Medulla oblongata (tissue), 1 donor: ENCODE measurements around the gene CCDC32.

Source experiments
- DNase-seq: peaks from one replicate; pipeline ENCODE4 v3.0.0-alpha.2; 2015; ENCODE audit errors: extremely low spot score

CCDC32 gene

DNA sequence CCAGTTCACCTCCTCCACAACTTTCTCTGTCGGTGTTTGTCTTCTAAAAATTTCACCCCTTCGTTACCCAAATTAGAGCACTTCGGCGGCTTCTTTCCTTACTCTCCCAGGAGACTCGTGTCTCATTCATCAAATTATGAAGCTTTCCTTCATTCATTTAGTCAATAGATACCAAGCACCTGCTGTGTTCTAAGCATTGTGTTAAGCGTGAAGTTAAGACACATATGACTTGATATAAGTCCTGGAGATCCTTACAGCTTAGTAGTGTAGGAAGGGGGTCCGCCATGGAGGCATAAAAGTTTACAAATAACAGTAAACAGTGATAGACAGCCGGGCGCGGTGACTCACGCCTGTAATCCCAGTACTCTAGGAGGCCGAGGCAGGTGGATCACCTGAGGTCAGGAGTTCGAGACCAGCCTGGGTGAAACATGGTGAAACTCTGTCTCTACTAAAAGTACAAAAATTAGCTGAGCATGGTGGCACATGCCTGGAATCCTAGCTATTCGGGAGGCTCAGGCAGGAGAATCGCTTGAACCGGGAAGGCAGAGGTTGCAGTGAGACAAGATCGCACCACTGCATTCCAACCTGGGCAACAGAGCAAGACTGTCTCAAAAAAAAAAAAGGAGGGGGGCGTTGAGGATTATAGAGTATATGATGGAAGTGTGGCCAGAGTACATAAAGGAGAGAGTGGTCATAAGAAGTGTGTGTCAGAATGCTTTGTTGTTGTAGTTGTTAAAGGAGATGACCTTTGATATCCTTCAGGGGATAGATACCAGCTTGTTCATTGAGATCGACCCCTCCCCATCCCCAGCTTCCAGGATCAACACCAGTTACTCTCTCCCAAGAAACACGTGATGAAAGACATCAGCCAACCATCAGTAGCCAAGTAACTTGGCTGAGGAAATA is 744 bp upstream of the CCDC32 start:
- no peak for DNase-seq

DNA sequence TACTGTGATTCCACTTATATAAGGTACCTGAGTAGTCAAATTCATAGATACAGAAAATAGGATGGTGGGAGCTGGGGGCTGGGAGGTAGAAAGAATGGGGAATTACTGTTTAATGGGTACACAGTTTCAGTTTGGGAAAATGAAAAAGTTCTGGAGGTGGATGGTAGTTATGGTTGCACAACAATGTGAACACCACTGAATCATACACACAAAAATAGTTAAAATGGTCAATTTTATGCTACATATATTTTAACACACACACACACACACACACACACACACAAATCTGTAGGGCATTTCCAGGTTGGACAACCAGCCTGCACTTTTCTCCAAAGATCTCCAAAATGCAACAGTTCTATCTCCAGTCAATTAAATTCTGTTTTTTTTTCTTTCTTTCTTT is 1.4 kb downstream of the CCDC32 start:
- no peak for DNase-seq

DNA sequence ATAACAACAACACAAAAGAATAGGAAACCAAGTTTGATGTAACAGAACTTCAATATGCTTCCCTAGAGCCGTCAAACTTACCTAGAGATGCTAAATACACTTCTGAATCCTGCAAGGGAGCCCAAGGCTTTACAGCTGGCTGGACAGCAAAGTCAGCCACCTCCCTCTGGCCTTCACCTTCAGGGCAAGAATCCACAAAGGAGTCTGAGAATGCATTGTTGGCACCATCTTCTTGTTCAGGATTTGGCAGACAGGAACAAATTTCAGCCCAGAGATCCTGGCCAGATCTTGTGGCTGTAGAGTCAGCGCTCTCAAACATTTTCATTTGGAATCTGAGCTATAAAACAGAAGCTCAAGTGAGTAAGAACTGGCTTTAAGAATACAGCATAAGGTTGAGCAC is 2.2 kb downstream of the CCDC32 start:
- no peak for DNase-seq

DNA sequence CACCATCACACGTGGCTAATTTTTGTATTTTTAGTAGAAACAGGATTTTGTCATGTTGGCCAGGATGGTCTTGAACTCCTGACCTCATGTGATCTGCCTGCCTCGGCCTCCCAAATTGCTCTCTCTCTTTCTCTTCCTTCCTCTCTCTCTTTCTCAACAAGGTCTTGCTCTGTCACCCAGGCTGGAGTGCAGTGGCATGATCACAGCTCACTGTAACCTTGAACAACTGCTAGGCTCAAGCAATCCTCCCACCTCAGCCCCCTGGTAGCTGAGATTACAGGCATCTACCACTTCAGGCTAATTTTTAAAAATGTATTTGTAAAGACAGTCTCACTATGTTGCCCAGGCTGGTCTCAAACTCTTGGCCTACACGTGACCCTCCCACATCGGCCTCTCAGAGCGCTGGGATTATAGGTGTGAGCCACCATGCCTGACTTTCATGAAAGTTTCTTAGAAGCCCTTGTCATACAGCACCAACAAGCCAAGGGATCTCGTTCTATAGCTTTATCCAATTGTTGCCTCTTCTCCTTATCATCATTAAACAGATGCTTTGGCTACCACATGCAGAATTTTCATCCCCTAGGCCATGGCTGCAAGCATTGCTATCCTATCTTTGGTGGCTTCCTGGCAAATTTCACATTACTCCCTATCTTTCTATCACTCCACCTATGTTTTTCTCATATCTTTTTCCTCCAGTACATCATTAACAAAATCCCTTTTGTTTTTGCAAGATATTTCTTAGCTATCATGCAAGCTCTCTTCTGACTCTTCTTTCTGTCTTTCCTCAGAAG is 5.7 kb downstream of the CCDC32 start:
- DNase-seq: no peak

DNA sequence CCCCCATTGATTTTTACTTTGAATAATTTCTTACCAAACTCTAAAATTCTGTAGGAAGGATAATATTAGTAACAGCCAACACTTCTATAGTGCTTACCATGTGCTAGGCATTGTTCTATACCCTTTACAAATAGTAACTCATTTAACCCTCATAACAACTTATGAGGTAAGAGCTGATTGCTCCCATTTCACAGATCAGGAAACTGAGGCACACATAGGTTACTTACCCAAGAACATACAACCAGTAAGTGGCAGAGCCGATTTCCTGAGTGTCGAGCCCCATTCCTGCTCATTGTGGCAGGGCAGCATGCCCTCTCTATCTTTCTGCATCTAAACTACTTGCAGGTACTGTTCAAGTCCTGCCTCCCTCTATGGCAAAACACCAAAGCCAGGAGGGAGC is 9.0 kb downstream of the CCDC32 start:
- no peak for DNase-seq

DNA sequence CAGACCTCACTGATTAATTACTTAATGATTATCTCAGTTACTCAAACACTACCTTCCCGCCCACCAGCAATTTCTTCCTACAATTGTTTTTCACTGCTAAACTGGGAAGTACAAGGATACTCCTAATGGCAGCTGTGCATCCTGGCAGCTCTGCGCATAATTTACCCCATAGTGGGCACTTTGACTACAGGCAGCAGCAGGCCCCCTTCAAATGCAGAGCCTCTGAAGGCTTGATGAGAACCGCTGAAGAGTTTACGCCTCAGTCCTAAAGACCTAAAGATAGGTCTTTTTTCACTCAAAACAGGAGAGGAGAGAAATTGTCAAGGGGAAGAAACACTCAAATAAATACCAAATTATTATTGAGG is 10.7 kb downstream of the CCDC32 start:
- DNase-seq: no peak

DNA sequence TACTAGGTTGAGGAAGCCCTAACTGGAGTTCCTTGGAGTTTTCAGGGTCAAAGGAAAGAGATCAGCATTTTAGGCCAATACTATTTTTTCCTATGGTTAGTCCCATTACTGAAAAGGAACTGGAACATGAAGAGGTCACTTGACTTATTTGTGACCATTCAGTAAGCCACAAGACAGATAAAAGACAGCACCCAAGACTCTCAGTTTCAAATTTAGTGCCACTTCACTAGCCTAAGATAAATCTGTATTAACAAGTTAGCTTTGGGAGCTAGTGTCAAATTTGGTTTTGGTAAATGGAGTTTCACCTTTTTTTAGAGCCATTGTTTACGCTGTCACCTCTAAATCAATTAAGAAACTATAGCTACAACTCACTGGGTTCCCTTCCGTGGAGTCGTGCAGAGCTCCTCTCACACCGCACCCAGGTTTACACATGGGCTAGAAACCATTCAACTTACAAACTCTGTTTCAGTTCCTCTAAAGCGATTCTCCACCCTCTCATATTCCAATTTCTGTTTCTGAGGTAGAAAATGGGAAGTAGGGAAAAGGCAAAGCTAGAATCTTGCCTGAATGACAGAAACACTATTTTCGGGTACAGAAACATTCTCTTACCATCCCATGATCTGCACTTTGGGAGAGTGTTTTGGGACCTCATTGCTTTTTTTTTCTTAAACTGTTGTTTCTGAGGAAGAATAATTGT is 14.4 kb downstream of the CCDC32 start:
- peak; percentile 65 for DNase-seq

DNA sequence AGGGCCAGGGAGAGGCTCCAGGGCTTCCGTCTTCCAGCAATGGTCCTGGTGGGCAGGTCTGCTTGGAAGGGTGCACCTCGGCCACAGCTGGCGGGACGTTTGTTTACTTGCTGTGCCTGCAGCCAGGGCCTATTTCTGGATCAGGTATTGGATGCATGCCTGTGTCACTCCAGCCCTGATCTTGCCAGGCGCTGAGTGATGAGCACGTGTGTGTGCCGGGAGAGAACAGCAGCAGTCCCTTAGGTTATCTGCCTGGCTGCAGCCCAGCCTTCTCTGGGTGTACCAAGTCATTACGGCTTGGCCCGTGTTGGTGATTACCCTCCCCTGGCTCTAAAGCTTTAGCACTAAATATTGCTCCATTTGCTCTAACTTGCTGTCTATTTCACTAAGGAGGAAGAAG is 14.9 kb downstream of the CCDC32 start:
- no peak for DNase-seq

DNA sequence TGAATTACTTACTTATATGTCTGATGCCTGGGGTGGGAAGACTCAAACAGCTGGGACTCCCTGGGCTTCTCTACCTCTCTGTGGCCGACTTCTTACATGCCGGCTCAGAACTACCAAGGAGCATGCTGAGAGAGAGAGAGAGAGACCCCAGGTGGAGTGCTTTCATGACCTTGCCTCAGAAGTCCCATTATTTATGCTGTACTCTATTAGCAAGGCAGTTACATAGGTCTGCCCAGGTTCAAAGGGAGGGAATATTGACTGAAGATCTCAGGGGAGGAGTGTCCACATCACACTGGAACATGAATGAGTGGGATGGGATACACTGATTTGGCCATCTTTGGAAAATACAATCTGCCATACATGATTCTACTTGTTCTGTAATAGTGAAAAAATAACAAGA is 16.2 kb downstream of the CCDC32 start:
- DNase-seq: no peak

DNA sequence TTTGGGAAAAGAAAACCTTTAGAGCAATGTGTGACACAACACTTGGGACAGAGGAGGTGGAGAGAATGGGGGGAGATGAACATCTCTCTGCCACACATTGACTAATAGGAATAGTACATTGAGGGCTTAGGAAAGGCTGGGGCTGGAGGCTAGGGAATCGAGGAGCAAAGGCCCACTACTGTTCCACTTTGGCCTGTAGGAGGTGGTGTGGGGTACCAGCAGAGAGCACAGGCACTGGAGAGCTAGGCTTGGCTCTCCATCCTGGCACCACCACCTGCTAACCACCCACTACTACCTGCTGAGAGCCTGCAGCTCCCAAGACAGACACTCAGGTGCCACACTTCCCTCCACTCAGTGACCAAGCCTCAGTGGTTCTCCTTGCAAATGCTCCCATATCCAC is 19.4 kb downstream of the CCDC32 start:
- no peak for DNase-seq

DNA sequence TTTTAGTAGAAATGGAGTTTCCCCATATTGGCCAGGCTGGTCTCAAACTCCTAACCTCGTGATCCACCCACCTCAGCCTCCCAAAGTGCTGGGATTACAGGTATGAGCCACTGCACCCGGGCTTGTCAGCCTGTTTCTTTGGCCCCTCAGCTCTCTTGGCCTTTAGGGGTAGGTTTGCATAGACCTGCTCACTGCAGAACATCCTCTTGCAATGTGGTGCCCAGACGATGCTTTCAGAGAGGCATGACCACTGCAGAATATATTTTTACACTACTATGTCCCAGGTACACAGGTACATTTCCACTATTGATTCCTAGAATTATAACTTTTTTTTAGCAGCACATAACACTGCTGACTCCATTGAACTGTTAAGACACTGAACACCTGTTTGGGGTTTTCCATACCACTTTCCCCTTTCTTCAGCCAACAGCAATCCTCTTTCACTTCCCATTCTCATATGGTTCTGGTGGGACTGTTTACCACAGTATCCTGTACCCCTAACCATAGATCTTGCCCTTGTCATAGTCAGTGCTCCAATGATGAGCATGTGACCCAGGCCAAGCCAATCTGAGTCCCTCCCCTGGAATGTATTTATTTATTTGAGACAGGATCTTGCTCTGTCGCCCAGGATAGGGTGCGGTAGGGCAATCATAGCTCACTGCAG is 21.1 kb downstream of the CCDC32 start:
- no peak for DNase-seq

DNA sequence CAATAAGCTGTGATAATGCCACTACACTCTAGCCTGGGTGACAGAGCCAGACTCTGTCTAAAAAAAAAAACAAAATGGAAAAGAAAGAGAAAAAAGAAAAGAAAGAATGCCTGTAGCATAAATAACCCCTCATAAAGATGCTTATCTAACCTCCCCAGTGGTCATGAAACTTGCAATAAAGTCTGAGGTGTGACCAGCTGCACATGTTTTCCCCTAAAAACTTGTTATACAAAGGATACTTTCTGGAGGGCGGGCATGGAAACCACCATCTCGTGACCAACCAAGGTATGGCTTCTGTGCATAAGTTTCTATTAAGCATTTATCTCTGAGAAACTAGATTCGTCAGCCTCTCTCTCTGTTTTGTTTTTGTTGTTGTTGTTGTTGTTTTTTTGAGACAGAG is 21.8 kb downstream of the CCDC32 start:
- DNase-seq: no peak

DNA sequence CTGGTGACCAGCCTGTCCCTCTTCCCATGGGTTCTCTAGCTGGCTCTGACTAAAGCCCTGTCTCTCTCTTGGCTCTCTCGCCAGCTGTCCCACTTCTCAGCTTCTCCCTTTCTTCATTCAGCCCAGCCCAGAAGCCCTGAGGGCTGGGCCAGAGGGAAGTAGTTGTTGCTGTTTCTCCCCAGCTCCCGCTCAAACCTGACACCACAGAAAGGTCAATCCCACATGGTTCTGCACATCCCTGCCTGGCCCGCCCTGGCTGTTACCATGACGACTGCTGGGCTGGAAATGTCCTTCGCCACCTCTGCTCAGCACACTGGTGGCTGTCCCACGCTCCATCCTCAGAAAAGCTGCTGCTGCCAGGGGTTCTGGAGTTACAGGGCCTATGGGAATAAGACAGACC is 25.9 kb downstream of the CCDC32 start:
- DNase-seq: no peak

DNA sequence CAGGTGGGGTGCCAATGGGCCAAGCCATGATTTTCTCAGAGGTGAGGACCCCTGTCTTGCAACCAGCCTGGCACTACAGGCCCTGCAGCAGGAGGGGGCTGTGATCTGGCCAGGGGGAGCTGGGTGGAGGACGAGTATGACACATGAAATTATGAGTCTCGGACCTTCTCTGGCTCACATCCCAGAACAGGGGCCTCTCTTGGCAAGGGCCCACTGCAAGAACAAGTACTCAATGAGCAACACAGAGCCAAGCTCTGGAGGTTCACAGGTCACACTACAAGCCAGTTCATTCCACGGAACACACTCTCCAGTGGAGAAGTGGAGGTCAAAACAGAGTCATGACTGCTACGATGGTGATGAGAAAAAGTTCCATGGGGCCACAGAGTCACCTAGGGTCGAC is 28.3 kb downstream of the CCDC32 start:
- no peak for DNase-seq

DNA sequence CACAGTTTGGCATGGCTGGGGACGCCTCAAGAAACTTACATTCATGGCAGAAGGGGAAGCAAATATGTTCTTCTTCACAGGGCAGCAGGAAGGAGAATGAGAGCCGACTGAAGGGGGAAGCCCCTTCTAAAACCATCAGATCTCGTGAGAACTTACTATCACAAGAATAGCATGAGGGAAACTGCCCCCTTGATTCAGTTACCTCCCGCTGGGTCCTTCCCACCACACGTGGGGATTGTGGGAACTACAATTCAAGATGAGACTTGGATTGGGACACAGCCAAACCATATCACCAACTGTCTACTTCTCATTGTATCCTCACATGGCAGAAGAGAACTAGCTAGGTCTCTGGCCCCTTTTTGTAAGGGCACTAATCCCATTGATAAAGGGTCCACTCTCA is 30.5 kb downstream of the CCDC32 start:
- DNase-seq: no peak

DNA sequence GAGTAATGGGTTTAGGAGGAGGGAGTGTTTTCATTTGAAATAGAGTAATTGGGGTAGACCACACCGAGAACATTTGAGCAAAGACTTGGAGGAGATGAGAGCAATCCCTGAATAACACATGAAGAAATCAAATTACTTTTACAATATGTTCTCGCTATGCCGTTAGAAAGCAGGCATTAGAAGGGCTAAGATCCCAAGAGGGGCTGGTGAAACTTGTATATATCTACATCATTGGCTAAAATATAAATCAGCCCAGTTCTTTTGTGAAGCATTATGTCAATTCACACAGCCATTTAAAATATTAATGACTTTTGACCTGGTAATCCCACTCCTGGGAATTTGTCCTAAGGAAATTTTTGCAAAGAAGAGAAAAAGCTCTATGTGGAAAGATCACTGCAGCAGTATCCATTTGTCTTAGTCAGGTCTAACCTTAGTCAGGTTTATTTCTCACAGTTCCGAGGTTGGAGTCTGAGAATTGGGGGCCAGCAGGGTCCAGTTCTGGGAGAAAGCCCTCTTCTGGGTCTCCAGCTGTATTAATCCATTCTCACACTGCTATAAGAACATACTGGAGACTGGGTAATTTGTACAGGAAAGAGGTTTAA is 31.0 kb downstream of the CCDC32 start:
- DNase-seq: no peak

DNA sequence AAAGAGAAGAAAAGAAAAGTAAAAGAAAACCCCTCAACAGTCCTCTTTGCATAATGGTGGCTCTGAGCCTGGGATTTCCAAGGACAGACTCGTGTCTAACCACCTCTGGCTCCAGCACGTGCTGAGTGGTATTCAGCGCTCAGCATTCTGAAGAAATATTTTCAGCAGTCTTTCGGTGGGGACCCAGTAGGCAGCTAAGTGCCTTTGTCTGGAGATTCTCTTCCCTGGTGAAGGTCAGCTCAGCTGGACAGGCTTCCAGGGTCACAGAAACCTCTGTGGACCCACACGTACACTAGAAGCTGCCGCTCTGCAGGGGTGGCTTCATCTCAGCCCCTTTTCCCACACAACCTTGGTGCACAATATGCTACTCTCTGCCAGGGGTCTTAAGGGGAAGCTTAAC is 36.0 kb downstream of the CCDC32 start:
- DNase-seq: no peak

DNA sequence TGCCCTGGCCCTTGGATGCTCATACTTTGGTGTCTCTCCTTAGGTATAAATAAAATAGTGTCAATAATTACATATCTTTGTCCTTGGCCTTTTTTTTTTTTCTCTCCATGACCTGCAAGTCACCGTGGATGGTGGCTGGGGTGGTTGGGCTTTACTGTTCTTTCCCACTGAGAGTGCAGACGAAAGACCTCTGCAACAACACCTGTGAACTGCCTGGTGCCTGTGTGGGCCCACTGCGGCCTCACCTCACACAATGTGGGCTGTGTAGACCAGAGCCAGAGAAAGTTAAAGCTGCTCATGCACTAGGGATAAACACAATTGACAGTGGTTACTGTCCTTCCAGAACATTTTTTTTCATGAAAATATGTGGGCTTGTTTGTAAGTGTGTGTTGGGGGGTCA is 39.0 kb downstream of the CCDC32 start:
- no peak for DNase-seq

DNA sequence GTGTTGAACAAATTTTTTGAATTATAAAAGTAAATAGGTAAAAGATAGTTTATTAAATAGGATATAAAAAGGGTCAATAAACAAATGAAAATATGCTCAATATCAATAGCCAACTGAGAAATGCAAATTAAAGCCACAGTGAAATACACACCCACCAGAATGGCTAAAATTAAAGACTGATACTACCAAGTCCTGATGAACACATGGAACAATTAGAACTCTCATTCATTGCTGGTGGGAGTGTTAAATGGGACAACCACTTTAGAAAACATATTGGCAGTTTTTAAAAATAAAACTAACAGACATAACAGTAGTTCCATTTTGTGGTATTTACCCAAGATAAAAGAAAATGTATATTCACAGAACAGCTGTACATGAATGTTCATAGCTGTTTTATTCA is 41.2 kb downstream of the CCDC32 start:
- no peak for DNase-seq

DNA sequence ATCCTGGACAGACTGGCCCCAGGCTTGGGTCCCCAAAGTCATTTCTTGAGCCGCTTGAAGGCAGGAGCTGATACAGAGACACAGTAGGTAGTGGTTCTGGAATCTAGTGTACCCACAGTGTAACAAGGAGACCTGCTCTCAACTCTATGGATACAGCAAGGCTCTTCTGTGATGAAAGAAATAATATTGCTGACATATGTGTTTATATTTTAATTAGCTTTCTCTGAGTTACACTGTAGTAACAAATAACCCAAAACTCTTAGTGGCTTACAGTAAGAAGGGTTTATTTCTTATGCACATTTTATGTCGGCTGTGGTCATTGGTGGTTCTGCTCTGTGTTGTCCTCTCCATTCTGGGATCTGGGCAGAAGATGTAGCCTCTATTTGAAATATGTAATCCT is 48.5 kb downstream of the CCDC32 start:
- no peak for DNase-seq

DNA sequence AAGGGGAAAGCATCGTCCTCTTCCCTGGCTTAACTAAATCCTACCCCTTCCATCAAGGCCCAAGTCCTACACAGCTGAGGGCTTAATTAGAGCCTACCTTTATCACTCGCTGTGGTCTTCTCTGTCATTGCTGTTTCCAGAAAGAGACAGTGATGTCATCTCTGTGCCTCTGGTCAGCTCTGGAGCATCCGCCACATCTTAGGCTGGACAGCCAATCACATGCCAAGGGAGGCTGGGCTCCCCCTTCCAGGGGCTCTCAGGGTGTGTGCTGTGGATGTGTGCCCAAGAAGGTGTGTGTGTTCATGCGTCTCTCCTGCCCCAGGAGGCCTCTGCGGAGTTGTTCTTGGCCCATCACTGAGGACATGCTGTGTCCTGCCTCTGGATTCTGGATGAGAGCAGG is 51.2 kb downstream of the CCDC32 start:
- DNase-seq: no peak

DNA sequence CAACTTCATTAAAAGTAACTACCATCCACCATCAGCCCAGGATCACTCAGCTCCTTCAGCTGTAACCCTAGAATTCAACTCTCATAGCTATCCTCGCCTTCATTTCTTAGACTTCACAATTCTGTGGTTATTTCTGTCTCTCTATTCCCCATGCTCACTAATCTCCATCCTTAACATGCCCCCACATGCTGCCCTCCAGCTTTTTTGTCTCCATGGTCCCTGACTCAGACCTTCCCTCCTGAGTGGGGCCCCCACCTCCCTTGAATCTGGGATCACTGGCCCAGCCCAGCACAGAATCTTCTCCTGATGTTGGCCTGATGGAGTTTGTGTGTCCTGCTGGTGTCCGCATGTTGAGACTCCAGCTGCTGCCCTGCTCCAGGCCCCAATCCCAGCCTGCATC is 52.4 kb downstream of the CCDC32 start:
- DNase-seq: no peak
